H9 (cell line): ENCODE measurements around the gene PHYH. TPM values are rescaled to one million over a fixed set of nuclear protein-coding genes. Genes with fewer than 3 reads are reported as not detected.

Source experiments
- DNase-seq: peaks from one replicate; pipeline ENCODE4 v3.0.0-alpha.2; 2017
- H2AFZ ChIP-seq: one replicate; pipeline ENCODE4 v1.6.1; 2013; ENCODE audit warnings: mild to moderate bottlenecking, low read length, control low read depth, moderate library complexity
- H2AK5ac ChIP-seq: 2 replicates; pipeline ENCODE4 v1.6.1; 2013; ENCODE audit warnings: low read length, control low read depth, mixed read lengths; ENCODE audit not compliant: insufficient read length
- H2BK120ac ChIP-seq: one replicate; pipeline ENCODE4 v1.6.1; 2013; ENCODE audit warnings: low read depth, mild to moderate bottlenecking, low read length, control low read depth, inconsistent platforms; ENCODE audit not compliant: poor library complexity, severe bottlenecking
- H2BK12ac ChIP-seq: 2 replicates; pipeline ENCODE4 v1.6.1; 2013; ENCODE audit warnings: low read length, control low read depth, mixed read lengths, low read depth; ENCODE audit not compliant: insufficient read length
- H2BK15ac ChIP-seq: 2 replicates; pipeline ENCODE4 v1.6.1; 2013; ENCODE audit warnings: low read depth, low read length, control low read depth
- H2BK20ac ChIP-seq: one replicate; pipeline ENCODE4 v1.6.1; 2013; ENCODE audit warnings: low read depth, mild to moderate bottlenecking, low read length, control low read depth, inconsistent platforms; ENCODE audit not compliant: poor library complexity, severe bottlenecking
- H2BK5ac ChIP-seq: 2 replicates; pipeline ENCODE4 v1.6.1; 2013; ENCODE audit warnings: low read length, control low read depth, mixed read lengths; ENCODE audit not compliant: insufficient read length
- H3K14ac ChIP-seq: 2 replicates; pipeline ENCODE4 v1.6.1; 2013; ENCODE audit warnings: low read length, control low read depth; ENCODE audit not compliant: insufficient read depth
- H3K18ac ChIP-seq: 2 replicates; pipeline ENCODE4 v1.6.1; 2013; ENCODE audit warnings: low read depth, mild to moderate bottlenecking, mixed read lengths, low read length, control low read depth; ENCODE audit not compliant: insufficient read length
- H3K23ac ChIP-seq: 2 replicates; pipeline ENCODE4 v1.6.1; 2013; ENCODE audit warnings: low read length, control low read depth, mixed read lengths, low read depth; ENCODE audit not compliant: insufficient read length
- H3K23me2 ChIP-seq: 2 replicates; pipeline ENCODE4 v1.6.1; 2013; ENCODE audit warnings: low read depth, mild to moderate bottlenecking, mixed read lengths, low read length, control low read depth; ENCODE audit not compliant: insufficient read length, poor library complexity, severe bottlenecking
- H3K27ac ChIP-seq: 2 replicates; pipeline ENCODE4 v1.5.1; 2013; ENCODE audit warnings: low read length, control low read depth, mixed read lengths, low read depth; ENCODE audit not compliant: insufficient read length
- H3K27me3 ChIP-seq: 2 replicates; pipeline ENCODE4 v1.6.1; 2013; ENCODE audit warnings: low read length, control low read depth, inconsistent platforms; ENCODE audit not compliant: insufficient read depth
- H3K4ac ChIP-seq: 2 replicates; pipeline ENCODE4 v1.6.1; 2013; ENCODE audit warnings: low read depth, mild to moderate bottlenecking, control low read depth, inconsistent platforms, low read length, moderate library complexity
- H3K4me1 ChIP-seq: 2 replicates; pipeline ENCODE4 v1.6.1; 2013; ENCODE audit warnings: low read length, control low read depth, inconsistent platforms; ENCODE audit not compliant: insufficient read depth
- H3K4me2 ChIP-seq: 2 replicates; pipeline ENCODE4 v1.6.1; 2013; ENCODE audit warnings: low read length, control low read depth, mixed read lengths; ENCODE audit not compliant: insufficient read length, insufficient read depth
- H3K56ac ChIP-seq: 2 replicates; pipeline ENCODE4 v1.6.1; 2013; ENCODE audit warnings: low read depth, mild to moderate bottlenecking, mixed read lengths, low read length, control low read depth; ENCODE audit not compliant: insufficient read length
- H3K79me1 ChIP-seq: 2 replicates; pipeline ENCODE4 v1.6.1; 2013; ENCODE audit warnings: low read depth, mild to moderate bottlenecking, moderate library complexity, low read length, control low read depth, inconsistent platforms; ENCODE audit not compliant: insufficient read depth, poor library complexity, severe bottlenecking
- H3K79me2 ChIP-seq: 2 replicates; pipeline ENCODE4 v1.6.1; 2013; ENCODE audit warnings: low read length, control low read depth, inconsistent platforms; ENCODE audit not compliant: insufficient read depth
- H3K9ac ChIP-seq: 2 replicates; pipeline ENCODE4 v1.6.1; 2013; ENCODE audit warnings: low read length, control low read depth, mixed read lengths; ENCODE audit not compliant: insufficient read length; ENCODE audit errors: extremely low read depth
- H3K9me3 ChIP-seq: one replicate; pipeline ENCODE4 v1.6.1; 2013; ENCODE audit warnings: low read depth, low read length, inconsistent platforms; ENCODE audit not compliant: control insufficient read depth
- H3T11ph ChIP-seq: one replicate; pipeline ENCODE4 v1.6.1; 2013; ENCODE audit warnings: mild to moderate bottlenecking, low read length, control low read depth, inconsistent platforms
- H4K20me1 ChIP-seq: one replicate; pipeline ENCODE4 v1.6.1; 2013; ENCODE audit not compliant: control insufficient read depth, insufficient read length, insufficient read depth
- H4K5ac ChIP-seq: 2 replicates; pipeline ENCODE4 v1.6.1; 2013; ENCODE audit warnings: low read depth, mild to moderate bottlenecking, mixed read lengths, low read length, control low read depth; ENCODE audit not compliant: insufficient read length
- H4K8ac ChIP-seq: replicated peaks from 2 replicates; pipeline ENCODE4 v1.6.1; 2013; ENCODE audit warnings: low read length, control low read depth, mixed read lengths, low read depth; ENCODE audit not compliant: insufficient read length
- H4K91ac ChIP-seq: 2 replicates; pipeline ENCODE4 v1.6.1; 2013; ENCODE audit warnings: low read depth, mild to moderate bottlenecking, moderate library complexity, mixed read lengths, low read length, control low read depth; ENCODE audit not compliant: insufficient read length
- H3K27ac Mint-ChIP-seq, 3 experiments: 2 replicates in 2 of 3; 3 replicates in 1 of 3; pipeline ENCODE4 v1.8.0; 2020 to 2021; ENCODE audit warnings: mixed read lengths in 3 of 3, mild to moderate bottlenecking in 1 of 3, moderate library complexity in 1 of 3
- H3K27me3 Mint-ChIP-seq: 2 replicates; pipeline ENCODE4 v1.8.0; 2021; ENCODE audit warnings: low read depth, mild to moderate bottlenecking, moderate library complexity, mixed read lengths
- H3K36me3 Mint-ChIP-seq, 3 experiments: 2 replicates in 2 of 3; 3 replicates in 1 of 3; pipeline ENCODE4 v1.8.0; 2020 to 2021; ENCODE audit warnings: low read depth in 3 of 3, mixed read lengths in 3 of 3; ENCODE audit not compliant: insufficient read depth in 1 of 3
- H3K4me1 Mint-ChIP-seq, 2 experiments: 2 replicates each; pipeline ENCODE4 v1.8.0; 2020; ENCODE audit warnings: mixed read lengths in 2 of 2
- H3K4me3 Mint-ChIP-seq, 2 experiments: 2 replicates in 1 of 2; 3 replicates in 1 of 2; pipeline ENCODE4 v1.8.0; 2020 to 2021; ENCODE audit warnings: mild to moderate bottlenecking in 2 of 2, mixed read lengths in 2 of 2, moderate library complexity in 1 of 2
- H3K9me3 Mint-ChIP-seq, 2 experiments: 2 replicates in 1 of 2; 3 replicates in 1 of 2; pipeline ENCODE4 v1.8.0; 2020; ENCODE audit warnings: mild to moderate bottlenecking in 2 of 2, mixed read lengths in 2 of 2, moderate library complexity in 1 of 2
- CTCF ChIP-seq: fragments of 200-600 bp; sonication (generic); conservative IDR thresholded peaks from 3 replicates; pipeline ENCODE4 v1.8.0; 2021; ENCODE audit warnings: antibody characterized with exemption, mild to moderate bottlenecking
- WGBS: extraction: QIAGEN DNeasy Blood & Tissue Kit; methylation state at CpG from one replicate; pipeline ENCODE4 v1.1.7; 2013; ENCODE audit warnings: missing lambda C conversion rate, low lambda C conversion rate, mixed read lengths; ENCODE audit not compliant: insufficient read length; ENCODE audit errors: extremely low coverage; 5-methylcytosine and 5-hydroxymethylcytosine counted together
- total RNA-seq: library from RNA; stranded (reverse); gene quantifications from 2 replicates; pipeline ENCODE4 v1.2.1, GENCODE V29; 2021

The PHYH gene
- total RNA-seq, 1 experiment from 2014 or later = 21.5 TPM

GRCh38 chr10:13346283-13347042 is 46.6 kb upstream of the PHYH start:
- Histone ChIP-seq H3K9me3 (no peaks in the 10 kb centered on the region), H3K18ac (peak overlapping the region; percentile 92), H2BK15ac (no peak overlapping the region), H3K56ac (no peak overlapping the region), H3K79me1 (no peaks in the 10 kb centered on the region), H3K23me2 (peaks cover 20% of the 10 kb centered on the region), H3K4me2 (peak overlapping the region; percentile 85), H4K20me1 (no peaks in the 10 kb centered on the region), H3K4ac (no peak overlapping the region; the same call in 1 of the 2 replicates), H2BK5ac (no peak overlapping the region), H4K8ac (no peak overlapping the region), H3K9ac (peak overlapping the region; percentile 75), H3K4me1 (no peaks in the 10 kb centered on the region; the same call in 1 of the 2 replicates), H2BK12ac (no peak overlapping the region), H2BK20ac (no peak overlapping the region), H3K79me2 (peaks cover 52% of the 10 kb centered on the region), H4K5ac (no peak overlapping the region), H3K14ac (no peak overlapping the region; the same call in 1 of the 2 replicates), H3K27ac (peak overlapping the region; percentile 81), H3K27me3 (no peaks in the 10 kb centered on the region), H2BK120ac (peak overlapping the region; percentile 50), H4K91ac (no peak overlapping the region), H2AK5ac (no peak overlapping the region), H2AFZ (no peak overlapping the region), H3T11ph (no peak overlapping the region), H3K23ac (no peak overlapping the region)
- Mint-ChIP-seq H3K4me1 (peaks cover 56 to 61% of the 10 kb centered on the region in 2 experiments), H3K4me3 (peak overlapping the region; percentile 77 to 90), H3K27me3 (no peaks in the 10 kb centered on the region), H3K36me3 (peaks cover 24 to 51% (median 31%) of the 10 kb centered on the region in 3 experiments), H3K27ac (peak overlapping the region; percentile 84 to 99 (median 98)), H3K9me3 (no peaks in the 10 kb centered on the region; a peak in 1 of 5 replicates)
- DNase-seq = no peak
- no CpG with 5 or more reads among the region's 18 CpGs for WGBS
- no peak for TF ChIP-seq CTCF
